WTC11 (cell line): ENCODE measurements around the gene SPAG8. TPM values are rescaled to one million over a fixed set of nuclear protein-coding genes. Genes with fewer than 3 reads are reported as not detected.

Source experiments
- ATAC-seq: fragments of 200-7000 bp; cut with Tn5 transposase; 2 replicates; pipeline ENCODE4 v1.10.0; 2021; ENCODE audit warnings: mild to moderate bottlenecking, moderate library complexity
- CTCF ChIA-PET: fragments of 300-600 bp; sonication (Branson Sonifier 250); formaldehyde crosslinking; loops from one replicate; lab custom pipeline; 2021; ENCODE audit warnings: antibody characterized with exemption; lab: Charles Lee
- POLR2A ChIA-PET: fragments of 350-600 bp; sonication (Branson Sonifier 250); formaldehyde crosslinking; loops from one replicate; lab custom pipeline; 2021; ENCODE audit warnings: antibody characterized with exemption; lab: Charles Lee
- DNase-seq: peaks from one replicate; pipeline ENCODE4 v3.0.0; 2021; ENCODE audit warnings: low spot score
- H3K27ac Mint-ChIP-seq: 2 replicates; pipeline ENCODE4 v1.8.0; 2021; ENCODE audit warnings: mixed read lengths
- H3K27me3 Mint-ChIP-seq: 2 replicates; pipeline ENCODE4 v1.8.0; 2021; ENCODE audit warnings: low read depth, mild to moderate bottlenecking, moderate library complexity, mixed read lengths
- H3K36me3 Mint-ChIP-seq: 2 replicates; pipeline ENCODE4 v1.8.0; 2021; ENCODE audit warnings: mixed read lengths
- H3K4me1 Mint-ChIP-seq: 2 replicates; pipeline ENCODE4 v1.8.0; 2022; ENCODE audit warnings: mixed read lengths
- H3K4me3 Mint-ChIP-seq: 2 replicates; pipeline ENCODE4 v1.8.0; 2021; ENCODE audit warnings: mild to moderate bottlenecking, moderate library complexity, mixed read lengths
- H3K9me3 Mint-ChIP-seq: 2 replicates; pipeline ENCODE4 v1.8.0; 2021; ENCODE audit warnings: mixed read lengths
- AR ChIP-seq: fragments of 250-450 bp; sonication (Bioruptor Pico); IDR thresholded peaks from 2 replicates; pipeline ENCODE4 v1.9.0; 2021; ENCODE audit warnings: mild to moderate bottlenecking
- E2F4 ChIP-seq: sonication (generic); formaldehyde crosslinking; IDR thresholded peaks from 2 replicates; pipeline ENCODE4 v1.8.1; 2022; ENCODE audit warnings: low read depth, mild to moderate bottlenecking, moderate library complexity, missing genetic modification reagents, borderline replicate concordance
- ESRRA ChIP-seq: sonication (generic); formaldehyde crosslinking; IDR thresholded peaks from 2 replicates; pipeline ENCODE4 v1.8.1; 2022; ENCODE audit warnings: mild to moderate bottlenecking, missing genetic modification reagents, borderline replicate concordance
- ETV6 ChIP-seq: sonication (generic); formaldehyde crosslinking; IDR thresholded peaks from 2 replicates; pipeline ENCODE4 v1.8.1; 2022; ENCODE audit warnings: mild to moderate bottlenecking, missing genetic modification reagents
- GRHL2 ChIP-seq: fragments of 250-450 bp; sonication (Bioruptor Pico); IDR thresholded peaks from 2 replicates; pipeline ENCODE4 v1.8.0; 2022; ENCODE audit warnings: mild to moderate bottlenecking, moderate library complexity; ENCODE audit not compliant: insufficient replicate concordance, severe bottlenecking
- MLX ChIP-seq: sonication (generic); formaldehyde crosslinking; IDR thresholded peaks from 2 replicates; pipeline ENCODE4 v1.8.1; 2023; ENCODE audit warnings: mild to moderate bottlenecking, missing genetic modification reagents, moderate library complexity
- MYBL2 ChIP-seq: sonication (generic); formaldehyde crosslinking; IDR thresholded peaks from 2 replicates; pipeline ENCODE4 v1.8.1; 2023; ENCODE audit warnings: mild to moderate bottlenecking, moderate library complexity, missing genetic modification reagents
- NFE2L1 ChIP-seq: sonication (generic); formaldehyde crosslinking; IDR thresholded peaks from 2 replicates; pipeline ENCODE4 v1.8.1; 2023; ENCODE audit warnings: missing genetic modification reagents
- NFYB ChIP-seq: sonication (generic); formaldehyde crosslinking; conservative IDR thresholded peaks from 2 replicates; pipeline ENCODE4 v1.8.0; 2022; ENCODE audit warnings: low read depth, missing genetic modification reagents
- NR3C1 ChIP-seq: sonication (generic); formaldehyde crosslinking; conservative IDR thresholded peaks from 2 replicates; pipeline ENCODE4 v1.8.1; 2023; ENCODE audit warnings: low read depth, mild to moderate bottlenecking, missing genetic modification reagents
- PRDM15 ChIP-seq: sonication (generic); formaldehyde crosslinking; IDR thresholded peaks from 2 replicates; pipeline ENCODE4 v1.8.0; 2022; ENCODE audit warnings: missing genetic modification reagents
- SP1 ChIP-seq: sonication (generic); formaldehyde crosslinking; conservative IDR thresholded peaks from 2 replicates; pipeline ENCODE4 v1.8.1; 2022; ENCODE audit warnings: missing genetic modification reagents
- STAT6 ChIP-seq: sonication (generic); formaldehyde crosslinking; conservative IDR thresholded peaks from 2 replicates; pipeline ENCODE4 v1.8.1; 2023; ENCODE audit warnings: mild to moderate bottlenecking, low read depth, missing genetic modification reagents, moderate library complexity
- ZNF317 ChIP-seq: sonication (generic); formaldehyde crosslinking; IDR thresholded peaks from 2 replicates; pipeline ENCODE4 v1.8.1; 2023; ENCODE audit warnings: low read depth, mild to moderate bottlenecking, moderate library complexity, missing genetic modification reagents, borderline replicate concordance
- ZNF416 ChIP-seq: fragments of 250-450 bp; sonication (Bioruptor Pico); IDR thresholded peaks from 2 replicates; pipeline ENCODE4 v1.9.0; 2021; ENCODE audit warnings: mild to moderate bottlenecking, inconsistent platforms
- total RNA-seq: library from RNA; stranded (reverse); gene quantifications from 3 replicates; pipeline ENCODE4 v1.2.3, GENCODE V29; 2021

SPAG8 gene
- total RNA-seq, 1 experiment from 2014 or later = 0.72 TPM

- TF ChIP-seq GRHL2 (CRISPR knock-in tag) (no peak), NFE2L1 (no peak), ESRRA (CRISPR knock-in tag) (no peak), MYBL2 (CRISPR knock-in tag) (no peak)
- TF ChIP-seq, all 79 proteins: peak for 0
Observed at GRCh38 chr9:35832814-35833213, 20.8 kb upstream of the SPAG8 start (continued).

GRCh38 chr9:35831040-35831439 is 19.0 kb upstream of the SPAG8 start:
- Mint-ChIP-seq H3K27ac (no peak overlapping the region), H3K9me3 (no peaks in the 10 kb centered on the region), H3K36me3 (no peaks in the 10 kb centered on the region), H3K4me1 (peaks cover 28% of the 10 kb centered on the region), H3K4me3 (no peak overlapping the region), H3K27me3 (peaks cover 2% of the 10 kb centered on the region; the same call in 1 of the 2 replicates)
- CTCF ChIA-PET = interaction anchor here (1.2 kb wide), 1 partner anchor 41 kb away, joined by 4 read pairs; no protein-coding TSS in a partner anchor
- TF ChIP-seq NR3C1 (no peak), ZNF317 (CRISPR knock-in tag) (no peak)
- no peak for ATAC-seq
- no peak for DNase-seq
- POLR2A ChIA-PET = no interaction called here

- POLR2A ChIA-PET = no interaction called here
- H3K4me1 Mint-ChIP-seq = peaks cover 24% of the 10 kb centered on the region
- CTCF ChIA-PET = interaction anchor here (1.8 to 2.7 kb wide), 5 partner anchors 16 to 81 kb away, joined by 7 to 22 read pairs (median 8); no protein-coding TSS in a partner anchor
- no peak for DNase-seq
- no peaks in the 10 kb centered on the region for H3K9me3 Mint-ChIP-seq
- H3K27ac Mint-ChIP-seq = peak overlapping the region; percentile 38; the same call in 1 of the 2 replicates
- peaks cover 2% of the 10 kb centered on the region; the same call in 1 of the 2 replicates for H3K27me3 Mint-ChIP-seq
- TF ChIP-seq MLX = no peak
- no peak for TF ChIP-seq ZNF416
- no peak for TF ChIP-seq ETV6 (CRISPR knock-in tag)
- TF ChIP-seq AR = no peak
- TF ChIP-seq E2F4 (CRISPR knock-in tag) = no peak
- H3K36me3 Mint-ChIP-seq = no peaks in the 10 kb centered on the region
- peak overlapping the region; percentile 73 for H3K4me3 Mint-ChIP-seq
- ATAC-seq = no peak
Observed at GRCh38 chr9:35829764-35830096, 17.7 kb upstream of the SPAG8 start.

GRCh38 chr9:35829084-35829763 is 17.2 kb upstream of the SPAG8 start, which contains the start of gene TMEM8B:
Gene TMEM8B, plus strand, starts transcription at chr9:35829228. Its CDS starts 220 bp downstream, at chr9:35829448.
- no peaks in the 10 kb centered on the region for H3K36me3 Mint-ChIP-seq
- CTCF ChIA-PET = interaction anchor here (0.6 to 2.7 kb wide), 19 partner anchors 10 to 226 kb away, joined by 3 to 27 read pairs (median 4); partner anchors contain the start of gene HINT2
- peak; percentile 91 for ATAC-seq

More at GRCh38 chr9:35829084-35829763, 17.2 kb upstream of the SPAG8 start, which contains the start of gene TMEM8B:
- TF ChIP-seq NFYB (CRISPR knock-in tag) = peak; percentile 69; the same call in 1 of the 2 replicates
- TF ChIP-seq STAT6 (CRISPR knock-in tag) = no peak
- TF ChIP-seq PRDM15 (CRISPR knock-in tag) = peak; percentile 62
- TF ChIP-seq SP1 (CRISPR knock-in tag) = 0 out of 2 replicates have a peak, but pooled peaks have one; percentile 46
- H3K27me3 Mint-ChIP-seq = peaks cover 2% of the 10 kb centered on the region; the same call in 1 of the 2 replicates
- peak within 1 kb of the TSS; percentile 77 for H3K27ac Mint-ChIP-seq
- no peaks in the 10 kb centered on the region for H3K9me3 Mint-ChIP-seq
- POLR2A ChIA-PET = interaction anchor here (0.7 to 1.0 kb wide), 3 partner anchors 15 to 39 kb away, joined by 3 to 5 read pairs (median 3); partner anchors contain the start of gene SPAG8
- H3K4me3 Mint-ChIP-seq = peak within 1 kb of the TSS; percentile 75
- H3K4me1 Mint-ChIP-seq = peaks cover 21% of the 10 kb centered on the region
- DNase-seq = peak; percentile 97
